Hematopoietic multipotent progenitor cell treated with erythropoietin and hydrocortisone succinate and interleukin-3 and kit ligand, for 15 days (in vitro differentiated cells): ENCODE data around the gene CYTH4.

Source experiments
- DNase-seq: peaks from one replicate; pipeline ENCODE4 v3.0.0-alpha.2; 2015; ENCODE audit warnings: low spot score

CYTH4 gene

DNA sequence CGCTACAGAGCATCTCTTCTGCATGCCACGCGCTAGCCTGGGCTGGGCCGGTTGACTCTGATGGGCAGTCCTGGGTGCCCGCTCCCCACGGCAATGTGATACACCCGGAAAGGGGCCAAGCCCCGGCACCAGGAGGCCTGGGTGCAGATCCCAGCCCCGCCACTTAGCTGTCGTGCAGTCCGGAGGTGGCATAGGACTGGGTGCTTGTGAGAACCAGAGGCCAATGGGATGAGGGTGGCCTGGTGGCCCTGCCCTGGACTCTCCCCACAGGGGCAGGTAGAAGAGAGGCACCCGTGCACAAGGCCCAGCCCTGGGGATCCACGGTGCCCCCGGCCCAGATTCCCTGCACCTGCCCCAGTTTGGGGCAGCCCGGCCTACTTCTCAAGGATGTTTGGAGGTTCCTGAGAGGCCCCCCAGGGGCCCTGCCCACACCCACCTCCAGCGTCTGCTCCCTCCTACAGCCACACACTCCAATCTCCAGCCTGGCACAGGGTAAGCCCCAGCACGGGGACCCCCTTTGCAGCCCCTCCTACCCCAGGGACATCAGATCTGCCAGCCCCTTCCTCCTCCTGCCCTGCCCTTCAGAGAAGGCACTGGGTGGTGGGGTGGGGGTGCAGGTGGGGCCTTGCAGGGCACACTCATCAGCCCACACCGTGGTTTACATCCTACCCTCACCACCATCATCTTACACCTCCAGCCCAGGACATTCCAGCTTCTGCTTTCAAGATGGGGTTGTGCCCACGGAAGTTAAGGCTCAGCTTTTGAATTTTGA is 66.9 kb downstream of the CYTH4 start:
- DNase-seq = no peak

DNA sequence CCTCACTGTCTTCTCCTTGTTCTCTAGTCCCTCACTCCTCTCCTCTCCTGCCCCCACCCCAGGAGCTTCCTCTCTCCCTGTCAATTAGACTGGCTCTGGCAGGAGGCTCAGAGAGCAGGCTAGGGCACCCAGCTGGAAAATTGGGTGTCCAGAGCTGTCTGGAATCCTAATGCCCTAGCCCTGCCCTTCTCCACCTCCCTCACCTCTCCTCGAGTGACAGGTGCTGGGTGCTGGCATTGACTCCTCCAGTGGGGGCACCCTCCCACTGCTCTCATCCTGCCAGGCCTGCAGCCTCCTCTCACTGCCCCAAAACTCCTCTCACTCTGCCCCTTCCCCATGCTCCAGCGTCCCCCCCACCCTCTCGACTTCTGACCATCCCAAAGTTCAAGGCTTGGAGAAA is 68.9 kb downstream of the CYTH4 start:
- no peak for DNase-seq

- DNase-seq = no peak
These were observed 70.2 kb downstream of the CYTH4 start for GRCh38 chr22:37352481-37352880.

- no peak for DNase-seq
These were observed 71.5 kb downstream of the CYTH4 start for GRCh38 chr22:37353839-37354238.

GRCh38 chr22:37354261-37354660 is 72.0 kb downstream of the CYTH4 start:
- DNase-seq = no peak

GRCh38 chr22:37354670-37355069 is 72.4 kb downstream of the CYTH4 start:
- no peak for DNase-seq

- no peak for DNase-seq
These were observed 72.9 kb downstream of the CYTH4 start for GRCh38 chr22:37355174-37355573.

GRCh38 chr22:37356922-37357321 is 74.6 kb downstream of the CYTH4 start:
- no peak for DNase-seq

GRCh38 chr22:37357446-37358075 is 75.3 kb downstream of the CYTH4 start:
- DNase-seq = no peak

GRCh38 chr22:37358386-37358785 is 76.1 kb downstream of the CYTH4 start:
- DNase-seq = no peak

DNA sequence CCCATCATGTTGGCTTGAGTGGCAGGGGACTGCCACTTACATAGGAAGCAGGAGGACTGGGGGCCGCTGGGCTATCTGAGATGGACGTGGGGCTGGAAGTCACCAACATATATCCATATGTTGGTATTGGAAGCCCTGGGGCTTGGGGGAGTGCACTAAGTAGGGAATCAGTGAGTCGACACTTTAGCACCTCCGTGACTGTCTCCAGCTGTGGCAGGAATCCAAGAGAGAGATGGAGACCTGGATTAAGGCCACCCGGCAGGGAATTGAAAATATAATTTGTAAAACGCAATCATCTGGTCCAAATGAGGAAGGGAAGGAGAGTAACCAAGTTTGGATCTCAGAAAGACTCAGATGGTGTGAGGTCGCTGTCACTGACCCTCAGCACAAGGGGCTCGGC is 76.6 kb downstream of the CYTH4 start:
- no peak for DNase-seq

GRCh38 chr22:37362621-37363020 is 80.3 kb downstream of the CYTH4 start:
- no peak for DNase-seq

DNA sequence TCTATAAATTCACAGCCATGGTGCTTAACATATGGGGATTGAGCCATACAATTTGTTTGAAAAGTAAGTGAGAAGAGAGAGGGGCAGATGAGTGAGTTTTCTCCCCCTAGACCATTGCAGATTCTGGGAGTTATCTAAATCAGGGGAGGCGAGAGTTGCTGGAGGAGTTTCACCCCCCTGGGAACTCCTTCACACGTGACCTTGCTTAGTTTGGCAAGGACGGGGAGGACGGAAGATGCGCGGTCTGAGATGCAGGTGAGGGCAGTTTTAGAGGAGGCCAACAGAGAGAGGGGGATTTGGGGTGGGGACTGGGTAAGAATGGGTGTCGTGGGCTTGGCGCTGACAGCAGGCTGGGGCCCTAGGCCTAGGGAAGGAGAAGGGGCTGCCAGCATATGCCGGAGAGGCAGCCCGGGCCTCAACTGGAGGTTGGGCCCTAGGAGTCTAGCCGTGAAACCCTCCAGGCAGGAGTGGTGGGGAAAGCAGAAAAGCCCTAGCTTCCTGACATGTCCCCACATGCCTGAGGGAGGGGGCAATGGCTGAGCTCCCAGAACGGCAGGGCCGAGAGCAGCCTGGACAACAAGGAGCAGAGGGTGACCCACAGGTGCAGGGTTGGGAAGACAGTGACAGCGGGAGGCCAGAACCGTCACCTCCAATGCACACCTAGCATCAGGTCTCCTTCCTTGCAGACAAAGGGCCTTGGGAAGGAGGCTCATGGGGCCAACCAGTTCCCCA is 81.1 kb downstream of the CYTH4 start:
- DNase-seq = no peak
